PC-3 (cell line): ENCODE data around the gene KIAA1217. TPM values are rescaled to one million over a fixed set of nuclear protein-coding genes. Genes with fewer than 3 reads are reported as not detected.
A peak's percentile ranks its signal among the peaks of the same experiment; 100 is the strongest.

Source experiments
- ATAC-seq: fragments of 200-7000 bp; cut with Tn5 transposase; 2 replicates; pipeline ENCODE4 v1.9.1; 2020; ENCODE audit warnings: mild to moderate bottlenecking, moderate library complexity
- BruUV-seq: library from RNA; stranded (reverse); fragments of 400-500 nt; replicated peaks from 2 replicates; lab custom pipeline; 2021; lab: Mats Ljungman, UMichigan
- CTCF ChIA-PET: fragments of 300-600 bp; sonication (Branson Sonifier 250); formaldehyde crosslinking; loops from one replicate; lab custom pipeline; 2022; ENCODE audit warnings: antibody characterized with exemption; lab: Charles Lee
- POLR2A ChIA-PET: fragments of 300-600 bp; sonication (Branson Sonifier 250); formaldehyde crosslinking; loops from one replicate; lab custom pipeline; 2022; ENCODE audit warnings: antibody characterized with exemption; ENCODE audit not compliant: unreplicated experiment; lab: Charles Lee
- DNase-seq: peaks from one replicate; pipeline ENCODE4 v3.0.0-alpha.2; 2015
- H2AFZ ChIP-seq: fragments of 300-600 bp; sonication (generic); 2 replicates; pipeline ENCODE4 v1.6.0; 2016; ENCODE audit warnings: antibody characterized with exemption, low read length
- H3F3A ChIP-seq: fragments of 300-600 bp; sonication (generic); one replicate; pipeline ENCODE4 v1.6.0; 2017; ENCODE audit warnings: antibody characterized with exemption, low read length, control low read depth, mild to moderate bottlenecking; ENCODE audit not compliant: unreplicated experiment
- H3K27ac ChIP-seq: fragments of 300-600 bp; sonication (generic); 2 replicates; pipeline ENCODE4 v1.5.1; 2016; ENCODE audit warnings: mild to moderate bottlenecking, low read length
- H3K27me3 ChIP-seq: fragments of 300-600 bp; sonication (generic); 2 replicates; pipeline ENCODE4 v1.6.1; 2016; ENCODE audit warnings: low read length, mixed read lengths
- H3K36me3 ChIP-seq: fragments of 300-600 bp; sonication (generic); 2 replicates; pipeline ENCODE4 v1.6.1; 2016; ENCODE audit warnings: low read depth, mixed run types, low read length, mixed read lengths
- H3K4me1 ChIP-seq: fragments of 300-600 bp; sonication (generic); 2 replicates; pipeline ENCODE4 v1.5.1; 2016; ENCODE audit warnings: low read length; ENCODE audit not compliant: insufficient read depth
- H3K4me2 ChIP-seq: fragments of 300-600 bp; sonication (generic); 2 replicates; pipeline ENCODE4 v1.6.0; 2016; ENCODE audit warnings: low read length
- H3K4me3 ChIP-seq: fragments of 300-600 bp; sonication (generic); 2 replicates; pipeline ENCODE4 v1.5.1; 2016; ENCODE audit warnings: mild to moderate bottlenecking, low read length, mixed read lengths
- H3K79me2 ChIP-seq: fragments of 300-600 bp; sonication (generic); 2 replicates; pipeline ENCODE4 v1.6.1; 2017; ENCODE audit warnings: low read length, mixed read lengths
- H3K9ac ChIP-seq: fragments of 300-600 bp; sonication (generic); 2 replicates; pipeline ENCODE4 v1.6.0; 2016; ENCODE audit warnings: mild to moderate bottlenecking, low read length
- H3K9me2 ChIP-seq: fragments of 300-600 bp; sonication (generic); replicated peaks from 2 replicates; pipeline ENCODE4 v1.6.1; 2016; ENCODE audit warnings: mixed run types, low read length, mixed read lengths
- H3K9me3 ChIP-seq: fragments of 300-600 bp; sonication (generic); 2 replicates; pipeline ENCODE4 v1.6.1; 2016; ENCODE audit warnings: low read length, mixed read lengths
- H4K20me1 ChIP-seq: fragments of 300-600 bp; sonication (generic); 2 replicates; pipeline ENCODE4 v1.6.1; 2016; ENCODE audit warnings: low read length, mixed read lengths
- CTCF ChIP-seq: fragments of 300-600 bp; sonication (generic); conservative IDR thresholded peaks from 2 replicates; pipeline ENCODE4 v1.5.1; 2017; ENCODE audit warnings: antibody characterized with exemption, low read depth, mild to moderate bottlenecking, low read length
- EZH2 ChIP-seq: fragments of 300-600 bp; sonication (generic); IDR thresholded peaks from one replicate; pipeline ENCODE4 v1.6.1; 2017; ENCODE audit warnings: antibody characterized with exemption, mild to moderate bottlenecking, low read length; ENCODE audit not compliant: unreplicated experiment
- EZH2phosphoT487 ChIP-seq: fragments of 300-600 bp; sonication (generic); IDR thresholded peaks from 2 replicates; pipeline ENCODE4 v1.6.1; 2018; ENCODE audit warnings: mild to moderate bottlenecking, antibody characterized with exemption, low read length, borderline replicate concordance
- intact Hi-C: fragments of 100-400 bp; cut with micrococcal nuclease; formaldehyde crosslinking; loops from 2 replicates; pipeline ENCODE4 v1.9.0; 2023
- total RNA-seq: library from RNA; depleted of rRNA; stranded (reverse); fragments of >200 nt; gene quantifications from 2 replicates; pipeline ENCODE4 v1.2.3, GENCODE V29; 2014

The KIAA1217 gene
- total RNA-seq, 1 experiment from 2014 or later: 16.0 TPM

DNA sequence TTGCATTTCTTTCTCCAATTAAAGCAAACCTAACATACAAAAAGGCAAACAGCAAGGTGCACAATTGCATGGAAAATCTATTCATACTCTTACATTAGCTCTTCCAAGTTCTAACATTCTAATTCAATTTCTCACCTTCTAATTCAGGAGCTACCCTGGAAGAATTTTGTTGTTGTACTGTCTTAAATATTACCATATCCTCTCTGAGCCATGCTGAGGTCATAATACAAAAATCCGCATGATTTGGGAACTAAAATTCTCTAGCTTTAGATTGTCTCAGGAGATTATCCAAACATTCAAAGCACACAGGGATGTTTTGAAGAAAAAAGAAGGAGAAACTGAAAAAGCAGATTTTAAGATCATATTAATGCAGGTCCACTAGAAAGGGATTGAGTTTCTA is 229.9 kb downstream of the KIAA1217 start:
- Histone ChIP-seq H3K27me3 (no peaks in the 10 kb centered on the region), H3K9ac (no peak overlapping the region), H3K4me1 (peaks cover 23% of the 10 kb centered on the region), H3K9me3 (no peaks in the 10 kb centered on the region), H3K9me2 (no peaks in the 10 kb centered on the region), H3K79me2 (no peaks in the 10 kb centered on the region), H3K4me2 (no peak overlapping the region), H3K27ac (no peak overlapping the region), H4K20me1 (no peaks in the 10 kb centered on the region), H3F3A (peaks cover 4% of the 10 kb centered on the region), H2AFZ (no peak overlapping the region), H3K36me3 (no peaks in the 10 kb centered on the region), H3K4me3 (no peak overlapping the region)
- CTCF ChIA-PET: no interaction called here
- DNase-seq: no peak
- ATAC-seq: no peak
- no TSS peak for BruUV-seq
- POLR2A ChIA-PET: no interaction called here
- TF ChIP-seq EZH2: no peak
- TF ChIP-seq EZH2phosphoT487: no peak
- TF ChIP-seq CTCF: no peak
- intact Hi-C loops: no loop called here

- TF ChIP-seq CTCF: no peak
- no peak for TF ChIP-seq EZH2phosphoT487
- Histone ChIP-seq H3K27me3 (no peaks in the 10 kb centered on the region), H3K4me1 (peaks cover 25% of the 10 kb centered on the region), H3K9ac (no peak overlapping the region), H3K4me3 (no peak overlapping the region), H2AFZ (no peak overlapping the region), H3K9me3 (no peaks in the 10 kb centered on the region), H3K36me3 (no peaks in the 10 kb centered on the region), H3K79me2 (no peaks in the 10 kb centered on the region), H3K27ac (no peak overlapping the region), H4K20me1 (no peaks in the 10 kb centered on the region), H3K4me2 (no peak overlapping the region), H3K9me2 (no peaks in the 10 kb centered on the region), H3F3A (peaks cover 3% of the 10 kb centered on the region)
- intact Hi-C loops: no loop called here
- ChIA-PET POLR2A (no interaction called here), CTCF (no interaction called here)
- DNase-seq (no peak), ATAC-seq (no peak)
- no TSS peak for BruUV-seq
These were observed 231.0 kb downstream of the KIAA1217 start for GRCh38 chr10:24439935-24440334.

DNA sequence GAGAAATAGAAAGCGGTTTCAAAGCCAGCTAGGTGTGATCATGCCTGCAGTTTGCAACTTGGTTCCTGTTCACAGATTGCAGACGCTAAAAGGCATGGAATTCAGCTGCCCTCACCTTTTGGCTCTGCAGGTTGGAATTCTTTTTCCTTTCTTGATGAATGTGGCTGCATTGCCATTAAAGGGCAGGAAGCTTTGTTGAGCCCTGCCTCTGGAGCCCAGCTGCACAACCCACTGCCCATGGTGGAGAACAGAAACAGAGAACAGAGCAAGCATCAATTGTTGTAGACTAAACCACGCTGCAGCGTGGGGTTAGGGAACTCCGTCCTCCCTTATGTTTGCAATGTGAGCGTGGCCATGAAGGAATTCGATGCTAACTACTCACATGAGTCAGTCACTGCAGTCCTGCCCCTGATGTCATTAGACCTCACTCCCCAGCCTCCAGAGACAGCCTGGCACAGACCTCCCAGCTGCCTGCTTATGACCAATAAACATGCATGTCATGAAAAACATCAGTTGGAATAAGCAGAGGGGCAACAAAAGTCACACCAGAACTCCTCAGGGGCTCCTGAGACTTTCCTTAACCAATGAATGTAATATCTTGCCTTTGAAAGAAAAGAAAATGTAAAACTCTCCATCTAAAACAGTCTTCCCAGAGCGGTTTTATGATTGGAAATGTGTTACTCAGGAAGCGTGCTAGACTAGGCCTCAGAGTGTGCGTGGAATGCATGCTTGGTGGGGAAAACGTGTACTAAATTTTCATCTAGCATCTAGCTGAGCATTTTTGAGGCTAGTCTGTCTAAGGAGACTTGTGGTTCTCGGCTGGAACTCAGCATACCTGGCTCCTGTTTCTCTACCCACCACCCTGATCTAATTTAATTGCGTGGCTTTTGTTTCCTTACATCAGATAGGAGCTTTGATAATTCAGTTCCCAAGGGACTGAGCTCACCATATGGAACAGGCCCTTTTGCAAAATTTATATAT is 232.2 kb downstream of the KIAA1217 start:
- Histone ChIP-seq H3K9ac (no peak overlapping the region), H3F3A (no peaks in the 10 kb centered on the region), H3K9me3 (no peaks in the 10 kb centered on the region), H3K9me2 (no peaks in the 10 kb centered on the region), H3K27ac (no peak overlapping the region; the same call in 1 of the 2 replicates), H3K36me3 (no peaks in the 10 kb centered on the region), H3K4me2 (no peak overlapping the region), H3K27me3 (no peaks in the 10 kb centered on the region), H4K20me1 (no peaks in the 10 kb centered on the region), H3K4me1 (peaks cover 16% of the 10 kb centered on the region), H3K79me2 (no peaks in the 10 kb centered on the region), H3K4me3 (no peak overlapping the region), H2AFZ (no peak overlapping the region)
- no peak for TF ChIP-seq EZH2phosphoT487
- no peak for TF ChIP-seq EZH2
- no peak for TF ChIP-seq CTCF
- DNase-seq (peak; percentile 38), ATAC-seq (peak; percentile 44)
- ChIA-PET CTCF (no interaction called here), POLR2A (no interaction called here)
- no TSS peak for BruUV-seq
- intact Hi-C loops: no loop called here
